BLaER1 (cell line): Measurements from ENCODE around the gene CADM2.

Source experiments
- H3K27ac ChIP-seq: shearing (Covaris generic); formaldehyde crosslinking; 2 replicates; pipeline ENCODE4 v1.8.1; 2022
- H3K27me3 ChIP-seq: shearing (Covaris generic); formaldehyde crosslinking; 2 replicates; pipeline ENCODE4 v1.8.1; 2022
- H3K36me3 ChIP-seq: shearing (Covaris generic); formaldehyde crosslinking; 2 replicates; pipeline ENCODE4 v1.8.1; 2022
- H3K4me1 ChIP-seq: shearing (Covaris generic); formaldehyde crosslinking; 2 replicates; pipeline ENCODE4 v1.8.1; 2022
- H3K4me2 ChIP-seq: shearing (Covaris generic); formaldehyde crosslinking; 2 replicates; pipeline ENCODE4 v1.8.1; 2022
- H3K4me3 ChIP-seq: shearing (Covaris generic); formaldehyde crosslinking; 2 replicates; pipeline ENCODE4 v1.8.1; 2022
- H3K9ac ChIP-seq: shearing (Covaris generic); formaldehyde crosslinking; 2 replicates; pipeline ENCODE4 v1.8.1; 2022
- H3K9me3 ChIP-seq: shearing (Covaris generic); formaldehyde crosslinking; 2 replicates; pipeline ENCODE4 v1.8.1; 2022
- H4K20me1 ChIP-seq: shearing (Covaris generic); formaldehyde crosslinking; 2 replicates; pipeline ENCODE4 v1.8.1; 2022
- Cebpa-rat ChIP-seq: shearing (Covaris generic); IDR thresholded peaks from 2 replicates; pipeline ENCODE4 v1.8.1; 2022

Gene CADM2

DNA sequence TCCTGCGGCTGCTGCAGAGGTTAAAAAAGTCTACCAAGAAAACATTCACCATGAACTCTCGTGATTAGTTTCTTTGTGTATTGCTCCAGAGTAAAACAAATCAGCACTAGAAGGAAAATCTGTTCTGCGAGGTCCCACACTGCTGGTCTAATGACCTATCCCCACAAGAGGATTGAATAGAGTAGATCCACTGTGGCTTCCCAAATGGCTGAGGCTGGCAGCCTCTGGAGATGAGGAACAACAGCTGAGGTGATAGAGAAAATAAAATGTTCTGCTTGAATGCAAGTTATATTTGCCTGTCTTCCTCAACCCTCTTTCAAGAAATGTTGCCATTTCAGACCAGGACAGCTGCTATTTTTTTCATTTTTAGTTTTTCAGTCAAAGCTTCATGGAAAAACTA is 883.3 kb downstream of the CADM2 start:
- Histone ChIP-seq H3K9me3 (no peaks in the 10 kb centered on the region), H3K9ac (no peak overlapping the region)
- TF ChIP-seq Cebpa-rat: no peak

DNA sequence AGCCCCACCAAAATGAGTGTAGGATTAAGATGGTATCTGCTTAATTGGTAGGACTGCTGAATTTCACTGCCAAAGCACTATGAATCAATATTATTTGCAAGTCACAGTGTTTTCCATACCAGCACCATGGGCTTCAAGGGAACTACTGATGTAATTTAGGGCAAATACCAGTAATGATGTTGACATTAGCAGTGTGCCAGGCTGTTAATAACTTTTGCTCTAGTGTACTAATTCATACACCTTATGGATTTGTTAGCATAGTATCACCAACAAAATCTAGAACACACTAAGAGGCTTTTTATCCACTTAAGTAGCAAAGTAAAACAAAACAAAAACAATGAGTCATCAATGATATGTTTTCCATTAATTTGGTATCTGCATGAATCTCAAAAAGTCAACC is 888.2 kb downstream of the CADM2 start:
- no peaks in the 10 kb centered on the region for H3K36me3 ChIP-seq
- H3K4me1 ChIP-seq: peaks cover 6% of the 10 kb centered on the region; the same call in 1 of the 2 replicates
- peaks cover 10% of the 10 kb centered on the region for H3K9me3 ChIP-seq
- H4K20me1 ChIP-seq: no peaks in the 10 kb centered on the region
- H3K4me3 ChIP-seq: no peak overlapping the region
- H3K27ac ChIP-seq: no peak overlapping the region
- no peaks in the 10 kb centered on the region for H3K27me3 ChIP-seq
- no peak overlapping the region for H3K9ac ChIP-seq
- no peak for TF ChIP-seq Cebpa-rat
- no peak overlapping the region for H3K4me2 ChIP-seq

More for the DNA sequence above, 883.3 kb downstream of the CADM2 start:
- H4K20me1 ChIP-seq: no peaks in the 10 kb centered on the region
- H3K4me1 ChIP-seq: peaks cover 40% of the 10 kb centered on the region
- H3K36me3 ChIP-seq: no peaks in the 10 kb centered on the region
- peak overlapping the region; percentile 18 for H3K4me2 ChIP-seq
- no peaks in the 10 kb centered on the region for H3K27me3 ChIP-seq
- H3K4me3 ChIP-seq: no peak overlapping the region
- H3K27ac ChIP-seq: no peak overlapping the region

DNA sequence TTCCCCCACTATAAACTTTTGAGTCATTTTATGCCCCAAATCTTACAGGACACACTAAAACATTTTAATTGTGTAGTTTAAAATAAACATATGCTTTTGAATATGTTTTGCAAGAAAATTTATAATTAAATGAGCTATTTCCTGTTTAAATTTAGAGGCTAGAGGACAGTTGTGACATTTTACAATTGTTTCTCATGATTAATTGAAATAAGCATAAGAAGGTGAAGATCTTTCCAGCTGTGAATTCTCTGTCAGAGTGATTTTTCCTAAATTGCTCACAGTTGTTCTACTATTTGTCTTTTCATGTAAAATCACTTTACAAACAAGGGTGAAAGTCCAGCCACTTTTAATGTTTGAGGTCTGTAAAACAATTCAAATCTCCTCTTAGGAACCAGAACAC is 892.3 kb downstream of the CADM2 start:
- Histone ChIP-seq H3K27me3 (no peaks in the 10 kb centered on the region), H3K4me1 (no peaks in the 10 kb centered on the region), H3K4me3 (no peak overlapping the region), H3K36me3 (no peaks in the 10 kb centered on the region), H3K9me3 (peaks cover 10% of the 10 kb centered on the region), H3K9ac (no peak overlapping the region), H4K20me1 (no peaks in the 10 kb centered on the region), H3K27ac (no peak overlapping the region), H3K4me2 (no peak overlapping the region)
- no peak for TF ChIP-seq Cebpa-rat

DNA sequence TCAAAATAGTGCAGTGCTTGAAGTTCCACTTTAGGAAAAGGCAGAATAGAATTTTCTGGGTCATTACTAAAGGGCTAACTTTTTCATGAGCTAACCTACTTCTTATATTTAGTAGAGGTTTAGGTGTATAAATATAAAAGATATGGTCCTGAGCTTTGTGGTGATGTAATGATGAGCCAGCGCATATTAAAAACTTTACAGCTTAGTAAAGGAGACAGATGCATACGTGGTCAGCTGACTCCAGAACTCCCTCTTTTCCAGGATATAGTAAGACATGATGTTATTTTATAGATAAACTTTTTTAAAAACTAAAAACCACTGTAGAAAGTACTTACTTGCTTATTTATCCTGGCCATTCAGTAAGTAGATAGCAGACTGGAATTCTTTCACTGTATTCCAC is 895.0 kb downstream of the CADM2 start:
- H3K27ac ChIP-seq: no peak overlapping the region
- H3K36me3 ChIP-seq: no peaks in the 10 kb centered on the region
- H3K4me1 ChIP-seq: no peaks in the 10 kb centered on the region
- TF ChIP-seq Cebpa-rat: no peak
- H3K4me3 ChIP-seq: no peak overlapping the region
- H4K20me1 ChIP-seq: no peaks in the 10 kb centered on the region
- peaks cover 10% of the 10 kb centered on the region for H3K9me3 ChIP-seq
- no peak overlapping the region for H3K4me2 ChIP-seq
- H3K27me3 ChIP-seq: no peaks in the 10 kb centered on the region
- no peak overlapping the region for H3K9ac ChIP-seq

DNA sequence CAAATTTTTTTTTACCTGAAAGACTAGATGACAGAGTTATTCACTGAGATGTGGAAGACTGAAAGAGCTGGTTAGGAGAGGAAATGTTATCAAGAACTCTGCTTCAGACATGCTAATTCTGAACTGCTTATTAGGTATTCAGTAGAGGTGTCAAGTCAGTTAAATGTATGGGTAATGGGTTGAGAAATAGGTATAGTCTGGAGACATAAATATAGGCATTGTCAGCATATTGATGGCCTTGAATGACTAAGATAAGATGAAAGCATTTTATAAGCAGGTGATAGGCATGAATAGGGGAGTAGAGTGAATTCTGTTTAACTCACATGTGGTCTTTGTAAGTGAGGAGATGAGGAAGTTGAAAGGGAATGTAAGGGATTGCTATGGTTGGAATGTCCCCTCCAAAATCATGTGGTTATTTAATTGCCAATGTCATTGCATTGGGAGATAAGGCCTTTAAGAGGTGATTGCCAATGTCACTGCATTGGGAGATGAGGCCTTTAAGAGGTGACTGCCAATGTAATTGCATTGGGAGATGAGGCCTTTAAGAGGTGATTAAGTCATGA is 904.2 kb downstream of the CADM2 start:
- H4K20me1 ChIP-seq: no peaks in the 10 kb centered on the region
- H3K4me2 ChIP-seq: no peak overlapping the region
- no peaks in the 10 kb centered on the region for H3K27me3 ChIP-seq
- no peaks in the 10 kb centered on the region for H3K9me3 ChIP-seq
- H3K4me1 ChIP-seq: no peaks in the 10 kb centered on the region
- no peak for TF ChIP-seq Cebpa-rat
- H3K9ac ChIP-seq: no peak overlapping the region
- H3K36me3 ChIP-seq: no peaks in the 10 kb centered on the region
- no peak overlapping the region for H3K4me3 ChIP-seq
- no peak overlapping the region for H3K27ac ChIP-seq

DNA sequence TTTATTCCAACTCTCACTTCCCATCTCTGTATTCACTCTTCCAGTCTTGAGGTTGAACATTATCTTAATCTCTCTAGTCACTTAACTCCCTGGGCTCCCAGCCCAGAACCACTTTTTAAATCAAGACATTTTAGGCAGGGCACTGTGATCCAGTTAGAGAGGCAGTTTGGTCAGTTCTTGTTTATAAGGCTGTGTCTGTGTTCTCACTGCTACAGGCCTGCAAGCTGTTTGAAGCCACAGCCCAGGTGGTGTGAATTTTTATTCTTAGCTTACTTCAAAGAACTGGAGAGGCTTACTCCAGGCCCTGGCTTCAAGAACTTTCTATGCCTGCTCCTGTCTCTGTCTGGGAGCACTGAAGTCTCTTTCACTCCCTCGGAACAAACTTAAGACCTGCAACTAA is 906.1 kb downstream of the CADM2 start:
- no peaks in the 10 kb centered on the region for H3K9me3 ChIP-seq
- no peak overlapping the region for H3K4me2 ChIP-seq
- H3K27ac ChIP-seq: no peak overlapping the region
- no peaks in the 10 kb centered on the region for H3K27me3 ChIP-seq
- no peaks in the 10 kb centered on the region for H3K36me3 ChIP-seq
- no peaks in the 10 kb centered on the region for H4K20me1 ChIP-seq
- H3K4me3 ChIP-seq: no peak overlapping the region
- H3K4me1 ChIP-seq: no peaks in the 10 kb centered on the region
- H3K9ac ChIP-seq: no peak overlapping the region
- TF ChIP-seq Cebpa-rat: no peak

DNA sequence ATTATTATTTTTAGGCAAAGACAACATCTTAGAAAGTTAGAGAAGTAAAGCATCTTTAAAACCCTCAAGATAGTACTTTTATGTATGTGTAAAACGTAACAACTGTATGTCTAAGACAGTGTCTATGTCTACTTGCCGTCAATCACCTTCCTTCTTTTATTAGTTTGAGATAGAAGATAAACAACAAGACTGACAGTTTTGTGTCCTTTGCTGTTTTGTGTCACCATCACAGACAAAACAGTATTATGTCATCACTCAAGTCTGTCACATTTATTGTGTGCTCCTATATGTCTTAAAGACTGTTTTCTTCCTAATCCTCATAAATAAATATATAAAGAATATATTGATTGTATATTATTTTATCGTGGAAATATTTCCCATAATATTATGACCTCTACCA is 908.3 kb downstream of the CADM2 start:
- no peaks in the 10 kb centered on the region for H3K36me3 ChIP-seq
- no peak for TF ChIP-seq Cebpa-rat
- peaks cover 5% of the 10 kb centered on the region; the same call in 1 of the 2 replicates for H3K9me3 ChIP-seq
- H4K20me1 ChIP-seq: no peaks in the 10 kb centered on the region
- no peaks in the 10 kb centered on the region for H3K27me3 ChIP-seq
- no peaks in the 10 kb centered on the region for H3K4me1 ChIP-seq
- no peak overlapping the region for H3K4me2 ChIP-seq
- no peak overlapping the region for H3K4me3 ChIP-seq
- H3K27ac ChIP-seq: no peak overlapping the region
- no peak overlapping the region for H3K9ac ChIP-seq

DNA sequence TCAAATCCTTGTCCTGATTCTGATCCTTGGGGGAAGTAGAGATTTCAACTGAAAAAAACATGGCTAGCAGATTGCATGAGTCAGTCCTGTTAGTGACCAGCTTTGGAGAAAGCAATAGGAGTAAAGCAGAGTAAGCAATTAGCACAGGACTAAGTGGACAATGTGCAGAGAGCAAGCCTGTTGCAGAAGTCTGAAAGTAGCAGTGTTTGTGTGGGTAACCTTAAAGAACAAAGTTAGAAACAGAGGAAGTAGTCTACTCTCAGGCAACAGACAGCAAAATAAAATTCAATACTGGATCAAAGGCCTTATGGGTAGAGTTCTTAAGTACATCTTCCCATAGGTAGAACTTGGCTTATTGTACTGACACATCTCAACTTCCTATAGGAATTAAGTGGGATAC is 916.8 kb downstream of the CADM2 start:
- no peak overlapping the region for H3K9ac ChIP-seq
- H3K27me3 ChIP-seq: no peaks in the 10 kb centered on the region
- no peak overlapping the region for H3K4me3 ChIP-seq
- H3K4me2 ChIP-seq: no peak overlapping the region
- no peaks in the 10 kb centered on the region for H4K20me1 ChIP-seq
- no peak for TF ChIP-seq Cebpa-rat
- no peaks in the 10 kb centered on the region for H3K9me3 ChIP-seq
- no peaks in the 10 kb centered on the region for H3K36me3 ChIP-seq
- H3K4me1 ChIP-seq: peaks cover 18% of the 10 kb centered on the region
- no peak overlapping the region for H3K27ac ChIP-seq

DNA sequence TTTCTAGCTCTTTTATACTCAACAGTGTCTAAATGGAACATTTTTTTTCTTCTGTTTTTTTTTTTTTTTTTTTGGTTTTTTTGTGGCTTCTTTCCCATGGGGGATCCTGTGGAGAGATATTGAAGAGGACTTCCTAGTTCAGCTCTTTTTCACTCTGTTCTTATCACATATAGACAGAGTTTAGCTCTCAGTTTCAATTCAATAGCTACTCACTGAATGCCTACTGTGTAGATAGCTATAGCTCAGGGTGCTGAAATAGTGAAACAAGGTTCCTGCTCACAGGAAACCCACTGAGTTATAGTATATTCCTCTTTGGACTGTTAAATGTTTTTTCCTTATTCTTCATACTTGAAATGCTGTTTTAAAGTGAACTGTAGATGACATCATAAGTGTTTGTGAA is 918.8 kb downstream of the CADM2 start:
- H3K4me2 ChIP-seq: peak overlapping the region; percentile 28
- no peak for TF ChIP-seq Cebpa-rat
- H4K20me1 ChIP-seq: no peaks in the 10 kb centered on the region
- H3K36me3 ChIP-seq: no peaks in the 10 kb centered on the region
- no peaks in the 10 kb centered on the region for H3K27me3 ChIP-seq
- H3K9ac ChIP-seq: no peak overlapping the region
- H3K27ac ChIP-seq: no peak overlapping the region
- H3K4me3 ChIP-seq: no peak overlapping the region
- no peaks in the 10 kb centered on the region for H3K9me3 ChIP-seq
- H3K4me1 ChIP-seq: peaks cover 18% of the 10 kb centered on the region

DNA sequence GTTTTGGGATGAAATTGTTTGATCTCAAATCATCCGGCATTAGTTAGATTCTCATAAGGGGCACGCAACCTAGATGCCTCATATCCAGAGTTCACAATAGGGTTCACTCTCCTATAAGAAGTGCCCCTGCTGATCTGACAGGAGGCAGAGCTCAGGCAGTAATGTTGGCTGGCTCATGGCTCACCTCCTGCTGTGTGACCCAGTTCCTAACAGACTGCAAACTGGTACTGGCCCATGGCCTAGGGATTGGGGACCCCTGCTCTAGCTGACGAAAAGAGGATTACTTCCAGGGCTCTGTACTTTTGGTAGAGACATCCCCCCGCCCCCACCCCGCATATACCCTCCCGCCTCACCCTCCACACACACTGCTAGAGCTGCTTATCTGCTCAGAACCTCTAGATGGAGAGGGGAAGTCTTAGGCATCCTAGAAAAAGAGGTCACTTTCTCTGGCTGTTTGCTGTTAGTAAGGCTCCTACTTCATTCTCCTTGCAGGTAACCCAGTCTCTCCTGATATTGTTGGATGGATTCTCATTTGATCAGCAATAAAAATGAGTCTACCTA is 923.1 kb downstream of the CADM2 start:
- no peaks in the 10 kb centered on the region for H3K27me3 ChIP-seq
- no peaks in the 10 kb centered on the region for H3K9me3 ChIP-seq
- no peaks in the 10 kb centered on the region for H4K20me1 ChIP-seq
- H3K4me2 ChIP-seq: no peak overlapping the region
- no peak overlapping the region for H3K9ac ChIP-seq
- H3K36me3 ChIP-seq: no peaks in the 10 kb centered on the region
- no peak for TF ChIP-seq Cebpa-rat
- H3K27ac ChIP-seq: no peak overlapping the region
- no peak overlapping the region for H3K4me3 ChIP-seq
- peaks cover 11% of the 10 kb centered on the region for H3K4me1 ChIP-seq

DNA sequence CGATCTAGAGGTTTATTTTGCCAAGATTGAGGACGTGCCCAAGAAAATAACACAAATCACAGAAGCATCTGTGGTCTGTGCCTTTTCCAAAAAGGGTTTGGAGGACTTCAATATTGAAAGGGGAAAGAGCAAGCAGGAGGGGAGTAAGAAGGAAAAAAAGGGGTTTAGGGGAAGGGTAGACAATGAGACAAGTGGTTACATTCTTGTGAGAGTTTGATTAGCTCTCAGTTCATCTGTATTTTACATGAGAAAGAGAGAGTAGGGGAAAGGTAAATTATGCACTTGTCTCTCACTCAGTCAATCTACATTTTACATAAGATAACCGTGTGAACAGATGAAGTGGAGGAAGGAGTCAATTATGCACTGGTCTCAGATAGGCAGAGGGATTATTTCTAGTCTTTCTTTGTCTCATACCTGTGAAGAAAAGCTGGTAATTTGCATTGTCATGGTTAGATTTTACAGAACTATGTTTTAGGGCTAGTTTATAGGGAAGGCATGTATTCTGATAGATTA is 931.3 kb downstream of the CADM2 start:
- no peak overlapping the region for H3K27ac ChIP-seq
- H4K20me1 ChIP-seq: no peaks in the 10 kb centered on the region
- TF ChIP-seq Cebpa-rat: no peak

More for the DNA sequence above, 931.3 kb downstream of the CADM2 start:
- no peaks in the 10 kb centered on the region for H3K27me3 ChIP-seq
- peaks cover 4% of the 10 kb centered on the region; the same call in 1 of the 2 replicates for H3K4me1 ChIP-seq
- H3K9me3 ChIP-seq: peaks cover 8% of the 10 kb centered on the region; the same call in 1 of the 2 replicates
- H3K4me2 ChIP-seq: no peak overlapping the region
- no peak overlapping the region for H3K4me3 ChIP-seq
- no peak overlapping the region for H3K9ac ChIP-seq
- H3K36me3 ChIP-seq: no peaks in the 10 kb centered on the region
